Measurements from ENCODE around the gene LPP.

LPP gene

DNA sequence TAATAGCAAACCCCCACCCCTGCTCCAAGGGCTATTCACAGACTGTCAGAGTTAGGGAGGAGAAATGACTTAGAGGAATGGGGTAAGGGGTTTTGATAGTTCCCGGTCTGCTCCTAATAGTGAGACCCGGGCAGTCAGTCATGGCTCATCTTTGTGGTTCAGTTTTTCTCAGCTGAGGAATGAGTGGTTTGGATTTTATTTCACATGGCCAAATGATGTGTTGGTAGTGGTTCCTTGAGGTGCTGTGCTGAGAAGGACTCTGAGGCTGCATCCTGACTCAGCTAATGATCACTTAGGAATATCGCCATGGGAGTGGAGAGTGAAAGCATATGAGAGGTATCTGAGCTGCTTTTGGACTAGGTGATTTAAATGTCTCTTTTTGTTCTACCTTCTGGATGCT, 80.2 kb downstream of the LPP start:
- no peak overlapping the region for H3K4me3 ChIP-seq (ENCODE audit: low read length)
- no peak for TF ChIP-seq EZH2phosphoT487 (IDR thresholded peaks at IDR 0.05; ENCODE audit: borderline replicate concordance, low read length)
- TF ChIP-seq CTCF (IDR thresholded peaks at IDR 0.05; ENCODE audit: low read depth, low read length, poor library complexity, severe bottlenecking), result no peak
- no peaks in the 10 kb centered on the region for H3K79me2 ChIP-seq (ENCODE audit: control insufficient read depth, low read length)
- peak overlapping the region; percentile 98 for H3K27ac ChIP-seq (ENCODE audit: low read depth, low read length)
- H4K20me1 ChIP-seq (ENCODE audit: control insufficient read depth, insufficient read depth, low read depth, low read length), result no peaks in the 10 kb centered on the region
- H3K4me1 ChIP-seq (ENCODE audit: control insufficient read depth, low read length), result peaks cover 94% of the 10 kb centered on the region
- H3K9me3 ChIP-seq (ENCODE audit: control insufficient read depth, insufficient read depth, low read length), result no peaks in the 10 kb centered on the region
- peak overlapping the region; percentile 92 for H3K4me2 ChIP-seq (ENCODE audit: low read length)
- H3K9me2 ChIP-seq (replicated peaks; ENCODE audit: control insufficient read depth, low read length), result no peaks in the 10 kb centered on the region
- no peaks in the 10 kb centered on the region for H3K27me3 ChIP-seq (ENCODE audit: control insufficient read depth, low read length)
- H3K36me3 ChIP-seq (ENCODE audit: control insufficient read depth, low read length), result peaks cover 3% of the 10 kb centered on the region; the same call in 1 of the 2 replicates
- H3F3A ChIP-seq (ENCODE audit: control insufficient read depth, insufficient read depth), result peaks cover 34% of the 10 kb centered on the region

DNA sequence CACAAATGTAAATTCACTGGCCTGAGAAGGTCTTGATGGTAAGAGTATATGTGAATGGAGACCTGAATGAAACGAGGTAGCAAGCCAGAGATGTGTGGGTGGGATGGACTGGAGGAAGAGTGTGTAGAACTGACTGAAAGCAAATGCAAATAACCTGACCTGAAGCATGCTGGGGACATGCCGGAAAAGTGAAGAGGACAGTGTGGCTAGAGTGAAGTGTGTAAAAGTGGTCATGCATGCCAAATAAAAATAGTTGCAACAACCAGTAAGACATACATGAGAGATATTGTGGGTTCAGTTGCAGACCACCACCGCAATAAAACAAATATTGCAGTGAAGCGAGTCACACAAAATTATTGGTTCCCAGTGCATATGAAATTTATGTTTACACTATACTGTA, 82.3 kb downstream of the LPP start:
- H3K9me3 ChIP-seq (ENCODE audit: control insufficient read depth, insufficient read depth, low read length), result no peaks in the 10 kb centered on the region
- H4K20me1 ChIP-seq (ENCODE audit: control insufficient read depth, insufficient read depth, low read depth, low read length), result no peaks in the 10 kb centered on the region
- peaks cover 16% of the 10 kb centered on the region for H3K79me2 ChIP-seq (ENCODE audit: control insufficient read depth, low read length)
- H3K27ac ChIP-seq (ENCODE audit: low read depth, low read length), result peak overlapping the region; percentile 98
- no peaks in the 10 kb centered on the region for H3K27me3 ChIP-seq (ENCODE audit: control insufficient read depth, low read length)
- peak overlapping the region; percentile 51 for H3K4me3 ChIP-seq (ENCODE audit: low read length)
- peaks cover 94% of the 10 kb centered on the region for H3K4me1 ChIP-seq (ENCODE audit: control insufficient read depth, low read length)
- TF ChIP-seq CTCF (IDR thresholded peaks at IDR 0.05; ENCODE audit: low read depth, low read length, poor library complexity, severe bottlenecking), result no peak
- no peak for TF ChIP-seq EZH2phosphoT487 (IDR thresholded peaks at IDR 0.05; ENCODE audit: borderline replicate concordance, low read length)
- peaks cover 51% of the 10 kb centered on the region for H3F3A ChIP-seq (ENCODE audit: control insufficient read depth, insufficient read depth)
- peaks cover 12% of the 10 kb centered on the region; the same call in 1 of the 2 replicates for H3K36me3 ChIP-seq (ENCODE audit: control insufficient read depth, low read length)
- H3K4me2 ChIP-seq (ENCODE audit: low read length), result peak overlapping the region; percentile 92
- no peaks in the 10 kb centered on the region for H3K9me2 ChIP-seq (replicated peaks; ENCODE audit: control insufficient read depth, low read length)

DNA sequence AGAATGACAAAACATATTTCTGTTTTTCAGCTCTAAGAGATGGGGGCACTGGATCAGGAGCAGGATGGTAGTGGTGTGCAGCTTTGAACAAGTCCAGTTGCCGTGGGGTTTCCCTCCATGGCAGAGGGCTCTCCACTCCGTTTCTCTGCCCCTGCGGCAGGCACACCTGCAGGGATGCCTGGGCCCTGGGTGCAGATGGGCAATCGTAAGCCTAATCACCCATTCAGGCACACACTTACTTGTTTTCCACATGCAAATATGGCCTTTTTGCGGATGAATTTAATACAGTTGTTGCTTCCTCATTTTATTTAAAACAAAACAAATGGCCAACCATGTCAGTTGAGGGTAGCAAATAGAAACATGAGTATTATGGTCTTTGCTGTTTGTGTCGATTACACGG, 85.1 kb downstream of the LPP start:
- H3F3A ChIP-seq (ENCODE audit: control insufficient read depth, insufficient read depth), result peaks cover 68% of the 10 kb centered on the region
- peak overlapping the region; percentile 77 for H3K4me3 ChIP-seq (ENCODE audit: low read length)
- peak overlapping the region; percentile 92 for H3K4me2 ChIP-seq (ENCODE audit: low read length)
- H3K27ac ChIP-seq (ENCODE audit: low read depth, low read length), result peak overlapping the region; percentile 98
- H3K9me3 ChIP-seq (ENCODE audit: control insufficient read depth, insufficient read depth, low read length), result no peaks in the 10 kb centered on the region
- TF ChIP-seq CTCF (IDR thresholded peaks at IDR 0.05; ENCODE audit: low read depth, low read length, poor library complexity, severe bottlenecking) (no peak), EZH2phosphoT487 (IDR thresholded peaks at IDR 0.05; ENCODE audit: borderline replicate concordance, low read length) (no peak)
- no peaks in the 10 kb centered on the region for H3K9me2 ChIP-seq (replicated peaks; ENCODE audit: control insufficient read depth, low read length)
- peaks cover 99% of the 10 kb centered on the region for H3K4me1 ChIP-seq (ENCODE audit: control insufficient read depth, low read length)
- peaks cover 20% of the 10 kb centered on the region for H3K79me2 ChIP-seq (ENCODE audit: control insufficient read depth, low read length)
- no peaks in the 10 kb centered on the region for H3K27me3 ChIP-seq (ENCODE audit: control insufficient read depth, low read length)
- H4K20me1 ChIP-seq (ENCODE audit: control insufficient read depth, insufficient read depth, low read depth, low read length), result no peaks in the 10 kb centered on the region
- peaks cover 27% of the 10 kb centered on the region for H3K36me3 ChIP-seq (ENCODE audit: control insufficient read depth, low read length)
